Fibroblast of skin of left biceps (primary cell): ENCODE data around the gene DNAJB6.
A peak's percentile ranks its signal among the peaks of the same experiment; 100 is the strongest.

Experiments
- DNase-seq, 2 experiments: peaks; one replicate each; pipeline ENCODE4 v3.0.0-alpha.2; 2013; ENCODE audit warnings: low read depth in 2 of 2

DNAJB6 gene

DNA sequence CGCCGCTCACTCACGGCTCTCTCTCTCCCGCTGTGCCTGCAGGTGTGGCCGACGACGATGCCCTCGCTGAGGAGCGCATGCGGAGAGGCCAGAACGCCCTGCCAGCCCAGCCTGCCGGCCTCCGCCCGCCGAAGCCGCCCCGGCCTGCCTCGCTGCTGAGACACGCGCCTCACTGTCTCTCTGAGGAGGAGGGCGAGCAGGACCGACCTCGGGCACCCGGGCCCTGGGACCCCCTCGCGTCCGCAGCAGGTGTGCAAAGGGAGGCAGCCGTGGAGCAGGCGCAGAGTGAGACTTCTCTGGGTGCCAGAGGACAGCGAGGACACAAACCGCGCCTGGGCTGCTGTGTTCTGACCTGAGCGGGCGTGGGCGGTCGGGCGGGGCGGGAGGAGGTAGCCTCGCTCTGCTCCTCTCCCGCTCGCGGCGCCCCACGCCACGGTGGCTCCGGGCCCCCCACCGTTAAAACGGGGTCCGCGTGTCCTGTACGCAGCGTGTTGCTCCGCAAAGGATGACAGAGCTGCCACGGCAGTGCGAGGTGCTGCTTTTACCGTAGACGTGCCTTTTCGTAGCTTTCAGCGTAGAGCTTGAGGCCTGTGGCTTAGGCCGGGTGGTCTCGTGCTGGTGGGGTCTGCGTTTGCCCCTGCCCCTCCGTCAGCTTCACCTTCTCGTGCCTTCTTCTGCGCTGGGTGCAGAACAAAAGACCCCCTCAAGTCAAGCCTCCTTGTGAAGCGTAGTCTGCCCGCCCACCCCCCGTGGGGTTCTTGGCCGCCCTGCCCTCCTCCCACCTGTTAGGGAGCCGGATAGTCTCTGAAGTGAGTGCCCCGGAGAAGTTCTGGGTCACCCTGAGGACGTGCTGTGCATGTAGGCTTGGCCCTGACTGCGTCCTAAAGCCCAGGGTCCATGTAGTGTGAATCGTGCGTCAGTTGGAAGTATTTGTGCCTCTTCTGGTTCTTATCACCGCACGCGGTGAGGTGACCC is 73.2 kb downstream of the DNAJB6 start:
- DNase-seq, result no peak

DNA sequence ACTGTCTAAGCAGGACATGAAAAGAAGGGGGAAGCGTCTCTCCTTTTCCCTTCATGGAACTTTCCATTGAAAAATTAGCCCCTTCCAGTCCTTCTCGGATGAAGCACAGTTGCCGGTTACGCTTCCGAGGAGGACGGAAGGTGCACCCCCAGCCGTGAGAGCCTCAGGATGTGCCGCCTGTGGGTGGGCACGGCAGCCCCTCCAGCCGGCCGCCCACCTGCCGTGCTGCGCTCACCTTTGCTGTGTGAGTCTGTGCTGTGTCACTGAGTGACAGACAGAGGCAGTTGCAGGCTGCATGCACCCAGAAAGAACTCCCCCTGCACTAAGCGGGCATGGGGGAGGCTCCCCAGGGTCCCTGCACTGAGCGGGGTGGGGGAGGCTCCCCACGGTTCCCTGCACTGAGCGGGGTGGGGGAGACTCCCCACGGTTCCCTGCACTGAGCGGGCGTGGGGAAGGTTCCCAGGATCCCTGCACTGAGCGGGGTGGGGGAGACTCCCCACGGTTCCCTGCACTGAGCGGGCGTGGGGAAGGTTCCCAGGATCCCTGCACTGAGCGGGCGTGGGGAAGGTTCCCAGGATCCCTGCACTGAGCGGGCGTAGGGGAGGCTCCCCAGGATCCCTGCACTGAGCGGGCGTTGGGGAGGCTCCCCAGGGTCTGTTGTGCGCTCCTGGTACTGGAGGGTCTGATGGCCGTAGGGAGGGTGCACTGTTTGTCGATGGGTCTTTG is 74.2 kb downstream of the DNAJB6 start:
- no peak for DNase-seq

DNA sequence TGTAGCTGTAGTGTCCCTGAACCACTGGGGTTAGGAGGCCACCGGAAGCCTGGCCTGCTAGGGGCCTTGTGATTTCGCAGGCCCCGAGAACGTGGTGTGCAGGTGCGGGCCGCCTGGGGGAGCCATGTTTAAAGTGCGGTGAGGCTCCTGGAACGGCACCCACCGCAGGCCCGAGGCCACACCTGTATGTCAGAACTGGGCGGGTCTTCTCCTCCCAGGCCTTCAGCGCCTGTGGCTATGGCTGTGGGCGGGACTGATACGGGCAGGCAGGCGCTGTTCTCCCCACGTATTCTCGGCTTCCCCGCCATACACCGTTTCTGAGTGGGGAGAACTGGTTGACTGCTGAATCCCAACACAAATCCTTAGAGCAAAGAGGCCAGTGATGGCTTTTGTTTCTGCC is 74.8 kb downstream of the DNAJB6 start:
- no peak for DNase-seq

DNA sequence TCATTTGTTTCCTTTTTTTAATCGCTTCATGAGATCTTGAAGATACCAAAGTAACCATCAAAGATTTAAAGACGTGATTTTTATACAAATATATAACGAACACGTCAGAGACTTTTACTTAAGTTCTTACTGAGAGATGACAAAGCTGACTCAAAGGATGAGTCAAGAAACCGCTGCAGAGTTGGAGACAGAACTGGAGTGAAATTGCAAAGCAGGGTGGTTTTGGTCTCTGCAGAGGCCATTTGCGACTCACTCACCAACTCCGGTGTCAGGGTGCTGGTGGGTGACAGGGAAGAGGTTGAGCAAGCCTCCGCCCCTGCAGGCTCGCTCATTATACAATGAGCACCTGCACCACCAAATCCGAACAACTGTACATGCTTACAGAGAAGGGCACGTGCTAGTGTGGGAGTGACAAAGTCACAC is 75.2 kb downstream of the DNAJB6 start:
- DNase-seq, result peak; percentile 29 to 33

DNA sequence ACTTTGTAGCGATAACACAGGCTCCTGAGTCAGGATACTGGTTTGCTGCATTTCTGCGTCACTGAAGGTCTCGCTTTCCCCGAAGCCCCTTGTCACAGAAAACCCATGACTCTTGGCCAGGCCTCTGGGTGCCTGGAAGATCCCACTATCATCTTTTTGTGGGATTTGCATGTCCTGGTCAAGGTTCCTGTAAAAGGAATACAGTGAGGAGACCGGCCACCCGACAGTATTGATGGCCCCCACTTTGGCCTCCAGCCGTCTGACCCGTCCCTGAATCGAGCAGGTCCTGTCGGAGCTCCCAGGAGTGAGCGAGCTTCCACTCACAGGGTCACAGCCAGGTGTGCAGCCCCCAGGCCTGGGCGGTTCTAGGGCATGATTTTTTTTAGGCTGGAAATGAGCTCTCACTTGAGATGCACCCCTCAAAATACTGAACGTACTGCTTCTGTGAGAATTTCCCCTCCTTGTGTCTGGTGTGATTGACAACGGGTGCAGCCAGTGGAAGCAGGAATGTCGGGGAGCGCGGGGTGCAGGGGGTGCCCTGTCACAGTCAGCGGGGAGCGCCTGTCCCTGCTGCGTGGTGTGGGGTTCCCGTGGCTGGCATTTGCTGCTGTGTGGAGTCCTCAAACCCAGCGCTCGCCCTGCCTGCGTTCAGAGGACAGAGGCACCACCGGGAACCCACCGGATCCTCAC is 75.8 kb downstream of the DNAJB6 start:
- DNase-seq, result no peak

DNA sequence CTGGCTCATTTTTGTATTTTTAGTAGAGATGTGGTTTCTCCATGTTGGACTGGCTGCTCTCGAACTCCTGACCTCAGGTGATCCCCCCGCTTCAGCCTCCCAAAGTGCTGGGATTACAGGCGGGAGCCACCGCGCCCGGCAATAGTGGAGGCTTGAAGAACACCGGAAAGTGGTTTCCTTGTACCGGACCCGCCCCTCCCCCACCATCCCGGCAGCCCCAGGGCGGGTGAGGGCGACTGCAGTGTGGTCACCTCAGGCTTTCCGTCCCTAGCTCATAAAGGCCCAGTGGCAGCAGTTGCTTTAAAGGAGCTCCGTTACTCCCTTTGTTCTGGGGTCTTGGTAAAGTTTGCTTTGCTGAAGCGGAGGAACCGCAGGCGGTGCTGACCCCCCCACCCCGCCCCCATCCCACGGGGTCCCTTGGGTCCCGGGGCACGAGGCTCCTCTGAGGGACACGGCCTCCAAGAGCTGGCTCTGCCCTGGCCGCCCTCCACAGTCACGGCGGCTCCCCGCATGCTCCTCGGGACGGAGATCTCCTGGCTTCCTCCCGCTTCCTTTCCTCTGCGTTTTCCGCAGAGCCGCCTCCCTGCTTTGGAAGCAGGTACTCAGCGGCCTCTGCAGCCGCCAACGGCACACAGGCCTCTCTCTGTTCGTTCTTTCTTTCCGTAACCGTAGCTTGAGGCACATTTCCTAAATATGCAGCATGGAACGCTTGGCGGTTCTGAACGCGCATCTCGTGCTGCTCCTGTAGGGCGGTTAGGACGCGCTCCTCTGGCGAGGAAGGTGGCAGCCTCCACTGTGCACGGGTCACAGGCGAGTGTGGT is 77.3 kb downstream of the DNAJB6 start:
- DNase-seq, result no peak

DNA sequence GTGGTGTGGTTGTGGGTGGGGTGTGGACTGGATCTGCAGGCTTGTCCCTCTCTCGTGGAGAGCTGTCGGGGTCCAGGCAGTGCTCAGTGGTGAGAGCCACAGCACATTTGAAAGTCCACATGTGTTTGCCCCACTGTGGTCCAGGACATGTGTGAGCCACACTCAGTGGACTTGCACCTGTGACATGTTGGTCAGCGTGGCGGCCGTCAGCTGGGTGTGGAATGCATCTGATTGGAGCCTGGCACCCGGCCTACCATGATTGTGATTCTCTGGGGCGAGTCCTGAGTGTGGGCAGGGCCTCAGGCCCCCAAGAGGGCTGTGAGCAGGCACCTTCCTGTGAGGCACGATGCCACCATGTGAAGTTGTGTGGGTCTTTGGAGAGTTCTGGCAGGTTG is 77.9 kb downstream of the DNAJB6 start:
- DNase-seq, result no peak

DNA sequence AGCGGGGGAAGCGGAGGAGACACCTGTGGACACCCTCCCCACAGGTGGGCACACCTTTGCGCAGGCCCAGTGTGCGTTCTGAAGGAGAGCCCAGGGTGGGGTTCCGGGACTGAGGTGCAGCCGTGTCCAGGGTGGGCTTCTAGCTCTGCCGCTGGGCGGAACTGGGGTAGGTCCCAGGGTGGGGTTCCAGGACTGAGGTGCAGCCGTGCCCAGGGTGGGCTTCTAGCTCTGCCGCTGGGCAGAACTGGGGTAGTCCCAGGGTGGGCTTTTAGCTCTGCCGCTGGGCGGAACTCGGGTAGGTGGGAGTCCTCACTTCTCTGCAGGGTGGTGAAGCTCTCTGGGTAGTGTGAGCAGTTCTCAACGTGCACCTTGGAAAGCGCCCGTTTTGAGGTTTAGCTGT is 78.7 kb downstream of the DNAJB6 start:
- no peak for DNase-seq

DNA sequence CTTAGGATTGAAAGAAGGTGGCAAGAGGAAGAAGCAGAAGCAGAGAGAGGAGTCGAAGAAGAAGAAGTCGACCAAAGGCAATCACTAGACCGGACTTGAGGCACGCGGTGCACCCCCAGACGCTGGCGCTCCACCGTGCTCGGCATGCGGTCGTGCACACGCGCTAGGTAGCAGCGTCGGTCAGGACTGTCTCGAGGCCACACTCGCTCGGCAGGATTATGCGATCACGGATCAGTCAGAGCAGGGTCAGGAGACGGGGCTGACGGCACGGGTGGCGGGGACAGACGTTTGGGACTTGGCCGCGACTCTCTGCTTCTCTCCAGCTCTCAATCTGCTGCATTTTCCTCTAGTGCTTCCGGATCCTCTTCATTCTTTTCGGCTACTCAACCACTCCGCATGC is 79.2 kb downstream of the DNAJB6 start:
- no peak for DNase-seq

DNA sequence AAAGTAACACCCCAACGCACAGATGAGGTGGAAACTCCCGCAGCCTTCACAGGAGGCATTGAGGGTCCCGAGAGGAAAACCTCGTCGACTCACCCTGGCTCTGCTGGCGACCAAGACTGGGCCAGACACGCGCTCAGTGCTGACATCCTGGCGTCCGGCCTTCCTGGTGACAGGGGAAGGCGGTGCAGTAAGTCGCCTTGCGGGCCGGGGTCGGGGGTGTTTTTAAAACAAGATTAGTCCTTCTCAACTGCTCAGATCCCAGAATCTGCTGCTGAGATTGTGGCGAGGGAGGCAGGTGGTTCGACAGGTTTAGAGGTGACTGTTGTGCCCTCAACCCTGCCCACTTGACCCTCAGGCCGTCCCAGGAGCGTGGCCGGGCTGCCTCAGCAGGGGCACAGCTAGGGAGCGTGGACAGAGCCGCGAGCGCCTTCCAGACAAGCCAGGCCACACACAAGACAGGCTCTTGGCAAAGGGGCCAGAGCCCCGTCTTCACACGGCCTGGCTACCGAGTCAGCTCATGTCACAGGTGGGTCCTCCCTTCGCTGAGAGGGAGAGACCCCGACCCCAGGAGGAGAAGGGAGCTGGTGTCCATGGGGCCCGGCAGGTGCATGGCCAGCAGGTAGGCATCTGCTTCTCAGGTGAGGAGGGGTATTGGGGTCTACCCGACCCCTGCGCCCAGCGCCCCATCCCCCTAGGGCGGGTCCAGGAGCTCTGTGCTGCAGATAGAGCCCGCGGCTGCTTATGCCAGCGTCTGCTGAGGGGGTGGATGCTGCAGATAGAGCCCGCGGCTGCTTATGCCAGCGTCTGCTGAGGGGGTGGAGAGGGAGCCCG is 81.6 kb downstream of the DNAJB6 start:
- DNase-seq, result no peak

DNA sequence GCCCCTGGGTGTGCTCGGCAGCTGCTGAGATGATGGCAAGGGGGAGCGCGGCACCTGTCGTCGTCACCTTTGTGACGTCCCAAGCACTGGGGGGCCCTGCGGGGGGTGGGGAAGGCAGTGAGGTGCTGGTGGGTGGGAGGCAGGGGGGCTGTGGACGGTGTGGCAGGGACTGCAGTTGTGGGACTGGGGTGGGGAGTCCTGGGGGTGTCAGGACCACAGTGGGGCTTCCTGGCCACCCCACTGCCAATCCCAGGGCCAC is 82.2 kb downstream of the DNAJB6 start:
- DNase-seq, result no peak

DNA sequence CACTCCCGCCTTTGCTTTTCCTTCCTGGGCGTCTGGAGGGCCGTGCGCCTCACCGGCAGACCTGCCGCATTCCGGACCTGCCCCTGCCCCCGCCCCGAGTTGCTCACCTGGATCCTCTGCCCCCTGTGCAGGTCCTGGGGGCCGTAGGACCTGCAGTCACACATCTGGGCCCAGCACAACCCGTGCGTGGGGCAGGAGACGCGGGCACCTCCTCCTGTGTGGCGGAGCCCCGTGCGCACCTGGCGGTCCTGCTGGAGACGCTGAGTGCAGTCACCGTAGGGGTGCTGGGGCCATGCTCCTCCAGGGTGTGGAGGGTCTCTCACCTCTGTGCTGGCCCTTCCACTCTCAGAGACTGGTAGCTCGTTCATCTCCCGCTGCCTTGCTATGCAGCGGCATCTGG is 85.5 kb downstream of the DNAJB6 start:
- DNase-seq, result no peak

DNA sequence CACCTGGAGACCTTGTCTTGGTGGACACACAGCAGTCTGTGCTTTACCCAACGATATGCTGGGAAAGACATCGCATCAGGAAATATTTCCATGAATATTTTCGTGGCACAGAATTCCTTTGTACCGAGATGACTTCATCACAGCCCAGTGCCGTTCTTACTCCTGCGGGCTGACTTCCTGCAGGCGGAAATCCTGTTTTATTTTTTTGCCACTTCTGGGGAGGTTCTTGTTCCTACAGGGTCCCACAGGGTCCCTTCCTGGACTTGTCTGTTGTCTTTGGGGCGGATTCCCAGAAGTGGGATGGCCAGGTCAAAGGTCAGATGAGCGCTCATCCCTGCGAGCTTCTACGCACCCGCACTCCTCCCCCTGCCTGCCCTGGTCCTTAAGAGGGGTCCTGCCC is 86.5 kb downstream of the DNAJB6 start:
- DNase-seq, result no peak

DNA sequence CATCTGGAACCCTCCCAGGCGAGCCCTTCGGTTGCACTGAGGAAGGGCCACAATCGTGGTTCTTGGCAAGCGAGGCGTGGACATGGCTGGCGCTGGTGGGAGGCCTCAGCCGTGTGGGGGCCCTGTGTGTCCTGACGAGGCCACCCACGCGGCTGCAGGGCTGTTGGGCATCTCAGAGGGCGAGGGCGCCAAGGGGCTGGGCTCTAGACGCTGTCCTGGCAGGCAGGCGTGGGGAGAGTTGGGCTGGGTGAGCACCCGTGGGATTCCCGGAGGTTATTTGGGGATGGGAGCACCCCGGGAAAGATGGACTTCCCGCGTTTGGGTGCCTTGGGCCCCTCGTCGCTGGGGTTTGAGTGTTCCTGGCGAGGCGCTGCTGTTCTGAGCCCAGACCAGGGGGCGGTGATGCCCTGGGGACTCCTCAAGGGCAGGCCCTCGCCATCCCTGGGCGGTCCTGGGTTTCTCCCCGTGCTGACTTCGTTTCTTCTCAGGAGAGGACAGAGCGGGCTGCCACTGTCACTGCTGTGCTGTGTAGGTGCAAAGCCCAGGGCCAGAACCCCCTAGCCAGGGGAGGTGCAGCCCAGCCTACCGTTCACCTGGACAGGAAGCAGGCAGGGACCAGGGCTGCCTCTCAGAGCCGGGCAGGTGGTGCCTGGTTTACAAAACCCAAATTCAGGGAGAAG is 87.2 kb downstream of the DNAJB6 start:
- DNase-seq, result no peak

DNA sequence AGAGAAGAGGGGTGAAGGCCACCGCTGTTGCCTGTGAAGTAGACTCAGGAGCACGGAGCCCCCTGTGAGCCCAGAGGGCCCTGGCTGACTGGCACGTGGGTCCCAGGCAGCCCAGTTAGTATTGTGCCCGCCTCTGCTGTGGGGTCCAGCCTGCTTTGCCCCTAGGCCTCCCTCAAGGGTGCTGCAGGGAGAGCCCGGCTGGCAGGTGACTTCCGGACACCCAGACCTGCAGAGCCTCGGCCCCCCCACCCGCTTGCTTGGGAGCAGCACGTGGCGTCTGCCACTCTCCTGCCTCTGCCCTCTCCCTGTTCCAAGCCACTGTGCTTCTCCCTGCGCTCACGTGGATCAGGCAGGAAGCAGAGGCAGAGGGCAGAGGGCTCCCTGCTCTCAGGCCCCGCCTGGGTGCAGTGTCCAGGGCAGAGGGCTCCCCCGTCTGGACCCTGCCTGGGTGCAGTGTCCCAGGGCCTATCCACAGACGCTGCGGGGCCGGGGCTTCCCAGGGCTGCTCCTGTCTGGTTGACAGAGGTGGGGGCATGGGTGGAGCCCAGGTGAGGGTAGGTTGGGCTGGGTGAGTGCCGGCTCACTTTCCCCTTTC is 88.4 kb downstream of the DNAJB6 start:
- DNase-seq, result no peak

DNA sequence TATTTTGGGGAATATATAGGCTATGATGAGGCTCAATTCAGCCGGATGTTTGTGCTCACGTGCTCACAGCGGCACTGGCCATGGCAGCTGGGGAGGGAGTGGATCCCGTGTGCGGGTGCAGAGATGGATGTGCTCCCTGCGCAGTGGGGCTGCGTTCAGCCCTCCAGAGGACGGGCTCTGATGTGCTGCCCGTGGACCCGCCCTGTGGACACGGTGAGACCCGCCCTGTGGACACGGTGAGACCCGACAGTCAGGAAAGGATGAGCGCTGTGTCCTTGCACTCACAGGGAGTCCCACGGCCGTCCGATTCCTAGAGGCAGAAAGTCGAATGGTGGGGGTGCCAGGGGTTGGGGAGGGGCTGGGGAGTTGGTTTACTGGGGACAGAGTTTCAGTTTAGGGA is 89.0 kb downstream of the DNAJB6 start:
- no peak for DNase-seq

DNA sequence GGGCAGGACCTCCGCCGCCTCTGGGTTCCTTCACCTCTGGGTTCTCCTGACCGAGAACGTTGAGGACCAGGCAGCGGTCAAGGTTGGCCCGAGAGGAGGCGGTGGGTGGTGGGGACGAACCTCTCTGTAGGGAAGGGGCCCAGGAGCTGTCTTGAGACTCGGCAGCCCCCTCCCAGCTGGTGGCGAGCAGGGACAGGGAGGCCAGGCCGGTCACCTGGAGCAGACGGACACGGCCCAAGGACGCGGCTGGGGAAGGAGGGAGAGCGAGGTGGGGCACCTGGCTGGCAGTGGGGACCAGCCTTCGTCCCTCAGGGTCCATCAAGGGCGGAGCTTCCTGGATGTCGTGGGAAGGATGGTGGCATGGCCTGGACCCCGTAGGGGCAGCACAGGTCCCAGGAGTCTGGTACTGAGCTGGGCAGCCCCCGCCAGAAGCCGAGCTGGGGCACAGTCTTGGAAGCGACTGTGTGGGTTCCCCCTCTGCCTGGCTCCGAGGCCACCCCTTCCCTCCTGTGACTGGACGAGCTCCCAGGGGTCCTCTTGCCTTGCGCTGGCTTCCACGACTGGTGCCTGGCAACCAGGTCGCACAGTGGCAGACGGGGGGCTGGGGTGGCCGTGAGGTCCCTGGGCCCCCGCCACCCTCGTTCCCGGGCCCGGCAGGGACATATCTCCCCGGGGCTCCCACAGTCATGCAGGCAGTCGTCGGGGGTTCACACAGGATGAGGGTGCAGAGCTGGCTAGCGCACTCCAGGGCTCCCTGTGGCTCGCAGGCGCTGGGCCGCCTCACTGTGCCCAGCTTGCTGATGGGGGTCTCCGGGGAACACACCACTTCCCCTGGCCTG is 89.9 kb downstream of the DNAJB6 start:
- DNase-seq, result no peak

DNA sequence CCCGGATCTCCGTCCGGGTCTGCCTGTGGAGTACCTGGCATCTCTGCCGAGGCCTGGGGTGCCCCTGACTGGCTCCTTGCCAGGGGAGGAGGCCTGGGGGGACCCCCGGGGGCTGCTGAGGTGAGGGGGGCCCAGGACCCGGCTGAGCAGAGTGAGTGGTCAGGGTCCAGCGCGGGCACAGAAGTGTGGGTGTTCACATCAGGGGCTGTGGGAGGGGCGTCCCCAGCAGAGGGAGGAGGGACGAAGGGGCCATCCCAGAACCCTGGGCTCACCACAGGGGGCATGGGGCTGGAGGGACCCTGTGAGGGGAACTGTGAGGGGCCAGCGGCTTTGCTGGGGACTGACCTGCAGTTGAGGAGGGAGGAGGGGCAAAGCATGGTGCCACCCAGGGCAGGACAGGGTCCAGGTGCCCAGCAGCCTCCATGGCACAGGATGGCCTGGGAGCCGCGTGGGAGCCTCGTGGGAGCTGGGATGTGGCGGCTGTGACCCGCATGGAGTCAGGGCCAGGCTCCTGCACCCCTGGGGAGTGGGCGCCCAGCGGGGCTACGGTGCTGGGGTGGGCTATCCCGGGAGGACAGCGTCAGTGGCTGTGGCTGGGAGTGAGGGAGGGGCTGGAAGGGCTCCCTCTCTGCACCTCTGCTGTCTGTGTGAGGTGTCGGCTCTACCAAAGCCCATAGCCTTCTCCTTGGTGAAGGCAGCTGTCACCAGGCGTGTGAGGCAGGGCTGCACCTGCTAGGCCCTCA is 91.2 kb downstream of the DNAJB6 start:
- no peak for DNase-seq
